IPS DF 19.7 (cell line): Measurements from ENCODE around the gene TLN1.

Experiments used
- DNase-seq: peaks from one replicate; pipeline ENCODE4 v3.0.0-alpha.2; 2013; ENCODE audit warnings: low read depth, low spot score

Gene TLN1

DNA sequence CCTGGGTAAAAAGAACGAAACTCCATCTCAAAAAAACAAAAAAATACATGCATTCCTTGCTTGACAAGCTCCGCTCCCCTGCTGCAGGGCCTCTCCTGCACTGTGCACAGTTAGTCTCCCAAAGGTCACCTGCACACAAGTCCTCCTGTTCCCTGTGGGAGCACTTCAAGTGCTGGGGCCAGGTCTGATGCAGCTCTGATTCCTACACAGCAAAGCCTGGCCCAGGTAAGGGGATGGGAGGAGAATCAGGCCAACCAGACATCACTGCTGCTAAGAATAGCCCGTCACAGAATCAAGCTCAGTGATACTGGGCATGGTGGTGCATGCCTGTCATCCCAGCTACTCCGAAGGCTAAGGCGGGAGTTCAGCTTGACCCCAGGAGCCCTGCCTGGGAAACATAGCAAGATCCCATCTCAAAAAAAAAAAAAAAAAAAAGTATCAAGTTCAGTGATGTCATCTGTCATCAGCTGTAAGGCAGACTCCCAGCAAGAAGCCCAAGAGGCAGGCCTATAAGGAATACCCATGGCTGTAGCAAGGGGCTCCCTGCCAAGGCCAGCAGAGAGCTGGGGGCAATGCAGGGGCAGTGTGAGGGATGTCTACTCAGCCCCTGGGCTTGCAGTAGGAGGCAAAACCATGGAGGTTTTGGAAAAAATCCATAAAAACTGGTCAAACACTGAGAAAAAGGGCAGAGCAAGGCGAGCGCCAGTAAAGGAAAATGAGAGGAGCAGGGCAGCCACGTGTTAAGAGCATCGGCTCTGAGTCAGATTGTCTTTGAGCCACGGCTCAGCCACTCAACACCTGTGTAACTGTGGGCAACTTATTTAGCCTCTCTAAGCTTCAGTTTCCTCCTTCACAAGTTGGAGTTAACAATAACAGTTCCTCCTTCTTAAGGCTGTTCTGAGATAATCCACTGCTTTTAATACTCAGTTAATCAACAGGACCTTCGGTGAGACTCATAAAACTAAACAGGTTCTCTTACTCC lies 45.5 kb downstream of the TLN1 start:
- DNase-seq: no peak

DNA sequence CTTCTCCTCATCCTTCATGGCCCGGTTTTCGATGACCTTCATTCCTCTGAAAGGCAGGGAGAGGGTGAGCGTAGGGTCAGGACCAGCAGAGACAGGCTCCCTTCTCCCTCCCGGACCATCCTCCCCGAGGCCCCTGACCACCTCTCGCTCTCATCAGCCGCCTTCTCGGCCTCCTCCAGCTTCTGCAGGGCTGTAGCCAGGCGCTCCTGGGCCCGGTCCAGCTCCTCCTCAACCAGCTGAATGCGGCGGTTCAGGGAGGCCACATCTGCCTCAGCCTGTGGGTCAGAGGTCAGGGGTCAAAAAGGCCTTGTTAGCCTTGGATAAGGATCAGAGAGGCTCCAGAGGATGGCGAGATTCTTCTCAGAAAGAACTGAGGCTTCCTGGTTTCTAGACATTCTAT lies 46.5 kb downstream of the TLN1 start:
- no peak for DNase-seq

DNA sequence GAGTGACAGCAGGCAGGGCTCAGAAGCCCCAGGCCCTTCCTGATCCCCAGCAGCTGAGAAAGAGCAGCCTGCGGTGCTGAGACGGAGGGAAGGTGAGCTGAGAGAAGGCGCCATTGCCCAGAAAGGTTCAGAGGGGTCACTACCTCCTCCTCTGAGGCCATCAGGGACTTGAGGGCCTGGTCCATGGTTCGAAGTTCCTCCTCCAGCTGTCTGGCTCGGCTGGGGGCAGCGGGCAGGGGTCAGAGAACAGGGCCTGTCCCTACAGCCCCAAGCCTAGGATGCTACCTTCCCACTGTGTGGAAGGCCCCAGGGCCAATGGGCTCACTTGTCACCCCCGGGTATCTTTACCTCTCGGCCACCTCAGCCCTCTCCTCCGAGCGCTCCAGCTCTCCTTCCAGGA lies 47.1 kb downstream of the TLN1 start:
- DNase-seq: no peak

DNA sequence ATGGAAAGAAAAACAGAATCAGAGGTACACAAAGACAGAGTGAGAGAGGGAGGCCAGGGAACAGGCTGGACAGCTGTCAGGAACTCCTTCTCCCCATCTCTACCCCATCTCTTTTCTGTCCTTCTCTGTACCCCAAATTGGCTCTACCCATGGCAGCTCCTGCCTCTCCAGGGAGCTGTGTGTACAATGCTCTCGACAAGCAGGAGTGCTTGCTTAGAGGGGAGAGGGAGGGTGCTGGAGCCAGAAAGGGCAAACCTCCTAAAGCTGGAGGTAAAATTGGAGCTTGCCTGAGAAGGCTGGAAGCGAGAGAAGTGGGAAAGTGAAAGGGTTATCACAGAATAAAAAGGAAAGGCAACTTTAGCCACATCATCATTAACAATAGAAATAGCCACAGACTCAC lies 48.7 kb downstream of the TLN1 start:
- no peak for DNase-seq

DNA sequence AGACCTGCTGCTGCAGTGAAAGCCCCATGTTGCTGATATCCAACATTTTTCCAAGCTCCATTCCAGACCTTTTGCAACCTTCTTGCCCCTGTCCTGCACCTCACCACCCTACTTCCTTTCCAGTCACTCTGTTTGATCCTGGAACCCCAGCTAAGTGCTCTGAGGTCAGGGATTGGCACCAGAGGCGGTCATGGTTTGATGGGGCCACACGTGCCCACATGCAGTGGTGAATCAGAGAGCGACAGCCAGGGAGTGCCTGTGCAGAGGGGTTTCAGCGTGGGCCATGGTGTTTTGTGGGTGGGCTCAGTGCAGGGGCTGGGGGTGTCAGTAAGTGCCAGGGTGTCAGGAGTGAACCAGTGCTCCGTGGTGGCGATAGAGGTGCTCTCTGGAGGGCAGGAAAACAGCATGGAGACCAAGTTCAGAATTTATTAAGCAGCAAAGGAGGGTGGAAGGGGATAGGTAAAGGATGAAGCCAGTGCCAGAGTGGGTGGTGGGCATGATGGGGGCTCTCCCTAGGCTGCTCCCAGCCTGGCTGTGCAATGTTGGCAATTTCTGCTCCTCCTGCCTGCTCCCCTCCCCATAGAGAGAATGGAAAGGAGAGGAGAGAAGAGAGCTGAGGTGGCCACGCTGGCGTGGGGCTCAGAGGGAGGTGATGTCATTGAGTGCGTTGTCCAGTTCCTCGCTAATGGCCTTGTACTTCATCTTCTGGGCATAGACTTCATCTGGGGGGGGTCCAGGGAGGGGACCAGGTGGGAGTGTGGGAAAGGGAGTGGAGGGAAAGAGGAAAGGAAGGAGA lies 49.3 kb downstream of the TLN1 start:
- no peak for DNase-seq

DNA sequence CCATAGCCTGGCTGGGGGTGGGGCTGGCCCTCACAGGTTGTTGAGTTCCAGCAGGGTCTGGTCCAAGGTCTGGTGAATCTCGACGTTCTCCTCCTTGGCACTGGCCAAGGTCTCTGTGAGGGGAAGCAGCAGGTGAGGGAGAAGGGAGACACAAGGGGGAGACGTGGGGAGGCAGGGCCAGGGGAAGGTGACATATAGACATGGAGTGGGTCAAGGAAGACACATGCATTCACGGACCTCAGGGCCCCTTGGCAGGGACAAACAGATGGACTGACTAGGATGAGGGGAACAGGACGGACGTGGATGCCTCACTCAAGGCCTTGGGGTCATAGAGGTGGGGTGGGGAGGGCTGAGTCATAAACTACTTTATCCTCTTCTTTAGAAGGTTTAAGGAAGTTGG lies 49.9 kb downstream of the TLN1 start:
- no peak for DNase-seq

DNA sequence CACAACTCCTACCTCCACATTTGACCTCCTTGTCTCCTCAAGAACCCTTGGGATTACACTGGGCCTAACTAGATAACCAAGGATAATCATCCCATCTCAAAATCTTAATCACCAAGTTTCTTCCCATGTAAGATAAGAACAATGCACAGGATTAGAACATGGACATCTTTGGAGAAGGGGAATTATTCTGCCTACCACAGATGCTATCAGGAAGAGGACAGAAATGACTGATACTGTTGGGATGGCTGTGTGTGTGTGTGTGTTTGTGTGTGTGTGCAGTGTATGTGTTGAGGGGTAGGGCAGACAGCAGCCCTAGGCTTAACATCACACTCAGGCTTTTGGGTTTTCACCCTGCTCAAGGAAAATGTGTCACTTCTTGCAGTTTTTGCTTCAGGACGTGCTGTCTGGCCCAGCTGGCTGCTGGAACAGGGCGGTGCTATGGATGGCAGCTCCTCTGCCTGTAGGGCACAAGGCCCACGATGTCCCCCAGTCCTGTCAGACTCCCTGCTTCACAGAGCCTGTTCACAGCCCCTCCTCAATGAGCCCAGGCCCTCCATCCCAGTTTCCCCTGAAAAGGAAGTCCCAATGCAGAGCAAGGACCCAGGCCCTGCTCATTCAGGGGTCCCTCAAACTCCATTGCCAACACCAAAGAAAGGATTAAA lies 50.5 kb downstream of the TLN1 start:
- DNase-seq: no peak

DNA sequence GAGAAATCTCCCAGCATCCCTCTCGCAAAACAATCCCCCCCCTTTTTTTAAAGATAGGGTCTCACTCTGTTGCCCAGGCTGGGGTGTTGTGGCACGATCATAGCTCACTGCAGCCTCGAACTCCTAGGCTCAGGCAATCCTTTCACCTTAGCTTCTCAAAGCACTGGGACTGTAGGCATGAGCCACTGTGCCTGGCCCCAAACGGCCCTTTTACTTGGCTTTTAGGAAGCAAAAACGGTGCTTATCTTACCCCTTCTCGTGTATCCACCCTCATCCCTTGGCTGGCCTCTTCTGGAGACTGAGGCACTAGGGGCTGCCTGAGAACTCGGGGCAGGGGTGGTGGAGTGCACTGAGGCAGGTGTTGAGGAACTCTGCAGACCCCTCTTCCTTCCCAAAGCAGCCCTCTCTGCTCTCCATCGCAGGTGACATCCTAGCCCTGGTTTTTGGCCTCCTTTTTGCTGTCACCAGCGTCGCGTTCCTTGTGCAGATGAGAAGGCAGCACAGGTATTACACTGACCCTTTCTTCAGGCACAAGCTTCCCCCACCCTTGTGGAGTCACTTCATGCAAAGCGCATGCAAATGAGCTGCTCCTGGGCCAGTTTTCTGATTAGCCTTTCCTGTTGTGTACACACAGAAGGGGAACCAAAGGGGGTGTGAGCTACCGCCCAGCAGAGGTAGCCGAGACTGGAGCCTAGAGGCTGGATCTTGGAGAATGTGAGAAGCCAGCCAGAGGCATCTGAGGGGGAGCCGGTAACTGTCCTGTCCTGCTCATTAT lies 51.5 kb downstream of the TLN1 start:
- no peak for DNase-seq

DNA sequence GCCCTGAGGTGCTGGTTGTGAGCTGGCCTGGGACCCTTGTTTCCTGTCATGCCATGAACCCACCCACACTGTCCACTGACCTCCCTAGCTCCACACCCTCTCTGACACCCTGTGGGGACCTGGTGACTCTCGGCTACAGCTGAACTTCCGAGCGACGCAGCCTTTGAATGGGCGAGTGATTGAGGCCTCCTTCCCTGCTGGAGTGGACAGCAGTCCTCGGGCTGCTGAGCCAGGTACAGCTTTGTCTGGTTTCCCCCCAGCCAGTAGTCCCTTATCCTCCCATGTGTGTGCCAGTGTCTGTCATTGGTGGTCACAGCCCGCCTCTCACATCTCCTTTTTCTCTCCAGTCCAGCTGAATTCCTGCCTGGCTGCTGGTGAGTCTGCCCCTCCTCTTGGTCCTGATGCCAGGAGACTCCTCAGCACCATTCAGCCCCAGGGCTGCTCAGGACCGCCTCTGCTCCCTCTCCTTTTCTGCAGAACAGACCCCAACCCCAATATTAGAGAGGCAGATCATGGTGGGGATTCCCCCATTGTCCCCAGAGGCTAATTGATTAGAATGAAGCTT lies 52.1 kb downstream of the TLN1 start:
- DNase-seq: no peak

DNA sequence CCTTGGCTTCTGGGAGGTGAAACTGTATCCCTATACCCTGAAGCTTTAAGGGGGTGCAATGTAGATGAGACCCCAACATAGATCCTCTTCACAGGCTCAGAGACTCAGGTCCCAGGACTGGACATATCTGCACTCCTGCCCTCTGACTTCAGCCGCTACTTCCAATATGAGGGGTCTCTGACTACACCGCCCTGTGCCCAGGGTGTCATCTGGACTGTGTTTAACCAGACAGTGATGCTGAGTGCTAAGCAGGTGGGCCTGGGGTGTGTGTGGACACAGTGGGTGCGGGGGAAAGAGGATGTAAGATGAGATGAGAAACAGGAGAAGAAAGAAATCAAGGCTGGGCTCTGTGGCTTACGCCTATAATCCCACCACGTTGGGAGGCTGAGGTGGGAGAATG lies 52.9 kb downstream of the TLN1 start:
- no peak for DNase-seq

DNA sequence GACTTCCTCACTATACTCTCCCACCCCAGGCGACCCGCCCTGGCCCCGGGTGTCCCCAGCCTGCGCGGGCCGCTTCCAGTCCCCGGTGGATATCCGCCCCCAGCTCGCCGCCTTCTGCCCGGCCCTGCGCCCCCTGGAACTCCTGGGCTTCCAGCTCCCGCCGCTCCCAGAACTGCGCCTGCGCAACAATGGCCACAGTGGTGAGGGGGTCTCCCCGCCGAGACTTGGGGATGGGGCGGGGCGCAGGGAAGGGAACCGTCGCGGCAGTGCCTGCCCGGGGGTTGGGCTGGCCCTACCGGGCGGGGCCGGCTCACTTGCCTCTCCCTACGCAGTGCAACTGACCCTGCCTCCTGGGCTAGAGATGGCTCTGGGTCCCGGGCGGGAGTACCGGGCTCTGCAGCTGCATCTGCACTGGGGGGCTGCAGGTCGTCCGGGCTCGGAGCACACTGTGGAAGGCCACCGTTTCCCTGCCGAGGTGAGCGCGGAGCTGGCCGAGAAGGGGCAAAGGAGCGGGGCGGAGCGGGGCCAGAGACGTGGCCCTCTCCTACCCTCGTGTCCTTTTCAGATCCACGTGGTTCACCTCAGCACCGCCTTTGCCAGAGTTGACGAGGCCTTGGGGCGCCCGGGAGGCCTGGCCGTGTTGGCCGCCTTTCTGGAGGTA lies 56.1 kb downstream of the TLN1 start:
- DNase-seq: no peak

DNA sequence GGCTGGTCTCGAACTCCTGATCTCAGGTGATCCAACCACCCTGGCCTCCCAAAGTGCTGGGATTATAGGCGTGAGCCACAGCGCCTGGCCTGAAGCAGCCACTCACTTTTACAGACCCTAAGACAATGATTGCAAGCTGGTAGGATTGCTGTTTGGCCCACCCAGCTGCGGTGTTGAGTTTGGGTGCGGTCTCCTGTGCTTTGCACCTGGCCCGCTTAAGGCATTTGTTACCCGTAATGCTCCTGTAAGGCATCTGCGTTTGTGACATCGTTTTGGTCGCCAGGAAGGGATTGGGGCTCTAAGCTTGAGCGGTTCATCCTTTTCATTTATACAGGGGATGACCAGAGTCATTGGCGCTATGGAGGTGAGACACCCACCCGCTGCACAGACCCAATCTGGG lies 56.8 kb downstream of the TLN1 start:
- DNase-seq: no peak

DNA sequence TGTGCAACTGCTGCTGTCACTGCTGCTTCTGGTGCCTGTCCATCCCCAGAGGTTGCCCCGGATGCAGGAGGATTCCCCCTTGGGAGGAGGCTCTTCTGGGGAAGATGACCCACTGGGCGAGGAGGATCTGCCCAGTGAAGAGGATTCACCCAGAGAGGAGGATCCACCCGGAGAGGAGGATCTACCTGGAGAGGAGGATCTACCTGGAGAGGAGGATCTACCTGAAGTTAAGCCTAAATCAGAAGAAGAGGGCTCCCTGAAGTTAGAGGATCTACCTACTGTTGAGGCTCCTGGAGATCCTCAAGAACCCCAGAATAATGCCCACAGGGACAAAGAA lies 58.0 kb downstream of the TLN1 start:
- no peak for DNase-seq

DNA sequence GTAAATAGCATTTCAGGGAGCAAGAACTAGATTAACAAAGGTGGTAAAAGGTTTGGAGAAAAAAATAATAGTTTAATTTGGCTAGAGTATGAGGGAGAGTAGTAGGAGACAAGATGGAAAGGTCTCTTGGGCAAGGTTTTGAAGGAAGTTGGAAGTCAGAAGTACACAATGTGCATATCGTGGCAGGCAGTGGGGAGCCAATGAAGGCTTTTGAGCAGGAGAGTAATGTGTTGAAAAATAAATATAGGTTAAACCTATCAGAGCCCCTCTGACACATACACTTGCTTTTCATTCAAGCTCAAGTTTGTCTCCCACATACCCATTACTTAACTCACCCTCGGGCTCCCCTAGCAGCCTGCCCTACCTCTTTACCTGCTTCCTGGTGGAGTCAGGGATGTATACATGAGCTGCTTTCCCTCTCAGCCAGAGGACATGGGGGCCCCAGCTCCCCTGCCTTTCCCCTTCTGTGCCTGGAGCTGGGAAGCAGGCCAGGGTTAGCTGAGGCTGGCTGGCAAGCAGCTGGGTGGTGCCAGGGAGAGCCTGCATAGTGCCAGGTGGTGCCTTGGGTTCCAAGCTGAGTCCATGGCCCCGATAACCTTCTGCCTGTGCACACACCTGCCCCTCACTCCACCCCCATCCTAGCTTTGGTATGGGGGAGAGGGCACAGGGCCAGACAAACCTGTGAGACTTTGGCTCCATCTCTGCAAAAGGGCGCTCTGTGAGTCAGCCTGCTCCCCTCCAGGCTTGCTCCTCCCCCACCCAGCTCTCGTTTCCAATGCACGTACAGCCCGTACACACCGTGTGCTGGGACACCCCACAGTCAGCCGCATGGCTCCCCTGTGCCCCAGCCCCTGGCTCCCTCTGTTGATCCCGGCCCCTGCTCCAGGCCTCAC lies 58.6 kb downstream of the TLN1 start, which contains the start of gene CA9:
Gene CA9 (plus strand): TSS at position 797 of the 893 bp plus-strand sequence. CDS start 32 bp downstream, at position 829.
- DNase-seq: no peak

DNA sequence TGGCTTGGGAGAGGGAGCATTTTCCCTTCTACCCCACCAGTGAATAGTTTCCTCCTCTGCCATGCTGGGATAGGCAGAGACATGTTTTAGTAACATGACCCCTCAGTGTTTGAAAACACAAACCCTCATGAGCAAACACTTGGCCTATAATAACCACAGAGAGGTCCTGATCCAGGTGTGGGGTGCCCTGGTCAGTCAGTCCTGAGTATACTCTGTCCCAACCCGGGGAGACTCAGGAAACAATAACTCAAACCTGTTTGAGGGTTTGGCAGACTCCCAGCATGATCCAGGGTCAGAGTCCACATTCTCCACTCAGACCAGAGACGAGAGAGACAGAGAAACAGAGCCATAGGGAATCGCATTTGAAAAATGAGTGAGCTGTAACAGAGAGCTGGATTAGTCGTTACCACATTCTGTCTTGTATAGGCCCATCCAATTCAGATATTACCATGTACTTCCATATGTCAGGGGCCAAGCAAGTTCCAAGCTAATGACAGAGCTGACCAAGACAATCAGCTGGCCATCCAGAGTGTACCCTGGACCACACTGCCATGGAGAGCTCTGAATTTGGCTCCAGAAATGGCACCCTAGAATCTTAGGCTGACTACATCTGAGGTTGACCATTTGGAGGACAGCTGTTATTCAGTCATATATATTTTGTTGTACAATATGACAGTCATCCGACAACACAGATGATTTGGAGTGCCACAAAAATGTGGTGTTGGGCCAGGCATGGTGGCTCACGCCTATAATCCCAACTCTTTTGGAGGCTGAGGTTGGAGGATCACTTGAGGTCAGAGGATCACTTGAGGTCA lies 62.5 kb downstream of the TLN1 start:
- DNase-seq: no peak

DNA sequence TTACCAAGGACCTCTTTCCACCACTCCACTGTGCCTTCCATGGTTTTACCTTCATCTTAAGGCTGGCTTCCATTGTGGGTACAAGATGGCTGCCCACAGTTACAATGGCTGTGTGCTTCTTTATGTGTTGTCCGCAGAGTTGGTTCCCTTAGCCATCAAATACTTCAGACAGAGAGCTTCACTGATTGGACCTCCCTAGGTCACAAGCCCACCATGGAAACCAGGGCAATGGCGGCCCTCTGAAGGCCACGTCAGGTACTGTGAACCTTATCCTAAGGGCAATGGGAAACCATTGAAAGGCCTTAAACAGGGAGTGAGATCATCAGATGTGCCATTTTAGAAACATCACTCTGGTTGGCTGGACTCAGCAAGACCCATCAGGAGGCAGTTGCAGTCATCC lies 64.1 kb downstream of the TLN1 start:
- DNase-seq: no peak

DNA sequence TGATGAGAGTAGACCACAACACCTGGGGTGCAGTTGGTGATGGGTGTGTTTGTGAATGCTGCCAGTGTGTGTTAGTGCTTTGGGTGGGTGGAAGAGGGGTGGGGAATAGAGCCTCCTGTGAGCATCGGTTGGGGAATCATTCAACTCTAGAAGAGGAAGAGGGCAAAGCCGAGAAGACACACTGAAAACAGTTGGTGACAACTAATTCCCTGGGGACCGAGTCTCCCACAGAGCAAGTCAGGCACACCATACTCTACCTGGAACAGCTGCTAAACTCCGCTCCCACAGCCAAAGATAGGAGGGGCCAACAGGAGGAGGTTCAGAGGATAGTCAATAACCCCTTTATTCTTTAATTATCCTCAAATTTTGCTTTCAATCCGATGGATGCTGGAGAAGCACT lies 65.4 kb downstream of the TLN1 start:
- no peak for DNase-seq

DNA sequence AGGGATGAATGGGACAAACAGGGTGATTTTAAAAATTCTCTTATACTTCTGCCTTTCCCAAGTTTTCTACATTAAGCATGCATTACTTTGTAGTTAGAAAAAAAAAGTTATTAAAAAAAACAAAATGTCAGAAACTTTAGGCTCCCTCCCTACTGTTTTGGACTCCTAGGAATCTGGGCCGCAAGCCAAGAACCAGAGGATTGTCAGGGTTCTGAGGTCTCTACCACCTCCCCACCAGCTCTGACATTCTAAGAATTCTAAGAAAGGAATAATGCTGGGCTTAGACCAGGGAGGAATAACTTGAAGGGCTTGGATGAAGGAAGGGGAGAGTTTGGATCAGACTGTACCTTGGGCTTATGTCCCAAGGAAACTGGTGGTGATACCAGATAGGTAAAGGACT lies 66.0 kb downstream of the TLN1 start:
- DNase-seq: no peak

DNA sequence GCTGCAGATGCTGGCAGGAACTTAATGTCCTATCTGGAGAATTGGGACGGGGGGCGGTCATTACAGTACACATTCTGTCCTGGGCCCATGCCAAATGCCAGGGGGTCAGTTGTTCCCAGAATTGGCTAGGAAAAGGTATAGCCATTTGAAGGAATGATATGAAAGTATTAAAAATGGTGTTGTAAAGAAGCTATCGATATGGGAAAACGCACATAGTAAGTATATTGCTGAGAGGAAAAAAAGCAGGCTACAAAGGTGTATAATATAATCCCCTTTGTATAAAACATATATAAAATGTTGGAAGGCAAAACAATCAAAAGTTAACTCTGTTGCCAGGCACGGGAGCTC lies 66.5 kb downstream of the TLN1 start:
- no peak for DNase-seq
